Aorta (tissue), 5 donors: ENCODE data around the gene PTPRA. TPM values are rescaled to one million over a fixed set of nuclear protein-coding genes. Genes with fewer than 3 reads are reported as not detected.
"Not testable (repeated sequence)": the region's sequence is repeated elsewhere in the genome, so short reads cannot be mapped to it uniquely, and the experiment has no call there.

Source experiments
- ATAC-seq: fragments of 200-7000 bp; cut with Tn5 transposase; one replicate; pipeline ENCODE4 v1.9.1; 2022; ENCODE audit warnings: moderate library complexity; ENCODE audit not compliant: low FRiP score
- DNase-seq, 2 donors: peaks; one replicate each; pipeline ENCODE4 v3.0.0-alpha.2; 2020
- H3K27ac ChIP-seq, 2 donors: one replicate each; pipeline ENCODE4 v1.5.1; 2013; ENCODE audit warnings: low read length in 2 of 2, mild to moderate bottlenecking in 2 of 2, moderate library complexity in 2 of 2, control low read depth in 1 of 2, inconsistent platforms in 1 of 2, low read depth in 1 of 2
- H3K27me3 ChIP-seq, 2 donors: one replicate each; pipeline ENCODE4 v1.6.1; 2013; ENCODE audit warnings: control low read depth in 1 of 2, low read length in 1 of 2, mild to moderate bottlenecking in 1 of 2, moderate library complexity in 1 of 2; ENCODE audit not compliant: insufficient read depth in 2 of 2, control insufficient read depth in 1 of 2
- H3K36me3 ChIP-seq, 2 donors: one replicate each; pipeline ENCODE4 v1.6.1; 2013; ENCODE audit warnings: control low read depth in 1 of 2, low read length in 1 of 2, mild to moderate bottlenecking in 1 of 2; ENCODE audit not compliant: insufficient read depth in 2 of 2, control insufficient read depth in 1 of 2
- H3K4me1 ChIP-seq, 2 donors: one replicate each; pipeline ENCODE4 v1.6.1; 2013; ENCODE audit warnings: low read length in 2 of 2, control low read depth in 1 of 2, mild to moderate bottlenecking in 1 of 2, moderate library complexity in 1 of 2; ENCODE audit not compliant: insufficient read depth in 2 of 2, control insufficient read depth in 1 of 2
- H3K4me3 ChIP-seq, 2 donors: one replicate each; pipeline ENCODE4 v1.5.1; 2013; ENCODE audit warnings: low read length in 2 of 2, control low read depth in 1 of 2, mild to moderate bottlenecking in 1 of 2
- H3K9me3 ChIP-seq: one replicate; pipeline ENCODE4 v1.6.1; 2013; ENCODE audit warnings: mild to moderate bottlenecking, low read length; ENCODE audit not compliant: control insufficient read depth
- WGBS, 2 donors: extraction: QIAGEN DNeasy Blood & Tissue Kit; methylation state at CpG; one replicate each; pipeline ENCODE4 v1.1.7; 2013; 5-methylcytosine and 5-hydroxymethylcytosine counted together
- intact Hi-C, 2 donors: fragments of 100-400 bp; cut with DNase I; formaldehyde crosslinking; loops; one replicate each; pipeline versions ENCODE4 v1.14.2 to v1.15.0; 2022
- polyA plus RNA-seq, 2 donors: library from polyadenylated mRNA; stranded (reverse); fragments of 200-250 nt; gene quantifications; one replicate each; pipeline ENCODE4 v1.2.3, GENCODE V29; 2013
- total RNA-seq, 2 donors: library from RNA; stranded (reverse); fragmentation: NEBNext Ultra II Directional; extraction: Animal tissue kit (Norgen Biotek cat#: 25700); gene quantifications; one replicate each; pipeline ENCODE4 v1.2.1, GENCODE V29; 2021
- donor health status: healthy with polysubstance abuse.
- donor health status: Bipolar disorder and iron deficiency.
- donor health status: DM: no; HTN: no; CAD: no.
- donor health status: DM: no; HTN: no; CAD: no.
- donor health status: DM: yes; HTN: yes; CAD: no.

The PTPRA gene
- total and polyA plus RNA-seq, 4 donors = 15.9 to 69.7 (median 49.4) TPM

DNA sequence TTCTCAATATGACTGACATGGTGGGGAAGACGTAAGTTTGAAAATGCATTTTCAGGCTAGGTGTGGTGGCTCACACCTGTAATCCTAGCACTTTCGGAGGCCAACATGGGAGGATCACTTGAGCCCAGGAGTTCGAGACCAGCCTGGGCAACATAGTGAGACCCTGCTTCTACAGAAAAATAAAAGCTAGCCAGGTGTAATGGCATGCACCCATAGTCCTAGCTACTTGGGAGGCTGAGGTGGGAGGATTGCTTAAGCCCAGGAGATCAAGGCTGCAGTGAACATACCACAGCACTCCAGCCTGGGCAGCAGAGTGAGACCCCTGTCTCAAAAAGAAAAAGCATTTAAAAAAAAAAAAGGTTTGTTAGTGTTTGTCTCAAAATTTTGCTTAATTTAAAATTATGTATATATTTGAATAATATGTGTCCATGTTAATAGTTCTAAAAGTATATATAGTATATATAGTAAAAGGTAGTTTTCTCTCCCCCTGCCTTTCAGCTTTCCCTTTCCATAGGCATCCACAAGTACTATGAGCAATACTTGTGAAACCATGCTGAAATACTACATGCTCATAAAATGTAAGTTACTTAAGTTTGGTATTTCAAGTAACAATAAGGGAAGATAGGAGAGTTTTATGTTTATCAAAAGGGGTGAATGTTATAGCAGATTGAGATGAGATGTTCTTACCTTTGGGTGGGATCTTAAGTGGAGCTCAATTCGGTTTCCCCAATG lies 15.1 kb downstream of the PTPRA start:
- 95 to 96% methylated on average over 4 of the region's 4 CpGs for WGBS, 2 donors
- peaks cover 0 to 4% of the 10 kb centered on the region in 2 donors for H3K4me1 ChIP-seq
- DNase-seq = no peak

DNA sequence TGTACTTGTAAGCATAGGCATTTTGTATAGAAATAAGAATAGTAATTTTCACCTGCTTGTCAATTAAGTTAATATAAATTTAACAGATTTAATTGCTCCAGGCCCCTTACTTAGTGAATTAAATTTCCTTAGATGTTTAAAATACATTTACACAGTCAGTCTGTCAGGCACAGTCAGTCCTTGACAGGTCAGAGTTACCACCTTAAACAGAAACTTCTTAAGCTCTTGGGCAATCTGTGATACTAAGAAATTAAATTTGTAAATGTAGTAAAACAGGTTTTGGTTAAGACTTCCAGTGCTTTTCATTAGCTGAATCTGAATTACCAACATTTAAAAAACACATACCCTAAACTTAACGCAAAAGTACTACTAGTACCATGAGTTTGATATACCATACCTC lies 15.9 kb downstream of the PTPRA start:
- intact Hi-C loops = no loop called here

More for the DNA sequence above, 15.1 kb downstream of the PTPRA start:
- Histone ChIP-seq H3K4me3 (no peak overlapping the region), H3K27me3 (no peaks in the 10 kb centered on the region), H3K36me3 (no peaks in the 10 kb centered on the region), H3K27ac (no peak overlapping the region), H3K9me3 (no peaks in the 10 kb centered on the region)
- intact Hi-C loops = no loop called here
- no peak for ATAC-seq

GRCh38 chr20:2889797-2890196 lies 16.5 kb downstream of the PTPRA start:
- H3K4me1 ChIP-seq = peaks cover 0 to 4% of the 10 kb centered on the region in 2 donors
- 97% methylated on average over 3 of the region's 3 CpGs for WGBS, 2 donors
- intact Hi-C loops = no loop called here
- H3K4me3 ChIP-seq = no peak overlapping the region
- H3K27ac ChIP-seq = no peak overlapping the region
- H3K36me3 ChIP-seq = no peaks in the 10 kb centered on the region
- DNase-seq (no peak), ATAC-seq (no peak)
- no peaks in the 10 kb centered on the region for H3K9me3 ChIP-seq
- H3K27me3 ChIP-seq = no peaks in the 10 kb centered on the region

More for the DNA sequence above, 15.9 kb downstream of the PTPRA start:
- Histone ChIP-seq H3K27me3 (no peaks in the 10 kb centered on the region), H3K27ac (no peak overlapping the region), H3K4me1 (peaks cover 0 to 4% of the 10 kb centered on the region in 2 donors), H3K36me3 (no peaks in the 10 kb centered on the region), H3K4me3 (no peak overlapping the region), H3K9me3 (no peaks in the 10 kb centered on the region)
- 96 to 100% methylated on average over 1 of the region's 1 CpG for WGBS, 2 donors
- ATAC-seq = no peak
- no peak for DNase-seq

DNA sequence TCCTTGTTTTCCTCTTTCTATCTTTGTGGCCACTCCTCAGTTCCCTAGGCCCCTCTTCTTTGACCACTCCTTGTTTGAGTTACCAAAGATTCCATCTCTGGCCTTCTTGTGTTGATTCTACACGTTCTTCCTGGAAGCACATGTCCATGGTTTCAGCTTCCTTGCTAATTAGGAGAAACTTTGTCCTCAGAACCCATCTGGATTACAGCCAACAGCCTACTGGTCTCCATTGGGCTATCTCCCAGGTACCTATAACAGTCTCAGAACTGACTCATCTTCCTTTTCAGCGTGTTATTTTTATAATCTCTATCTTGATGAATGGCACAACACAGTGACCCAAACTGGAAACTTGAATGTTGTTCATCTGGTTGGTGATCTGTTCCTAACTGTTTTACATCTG lies 17.5 kb downstream of the PTPRA start:
- ATAC-seq (no peak), DNase-seq (no peak)
- Histone ChIP-seq H3K27me3 (no peaks in the 10 kb centered on the region), H3K27ac (no peak overlapping the region), H3K36me3 (no peaks in the 10 kb centered on the region), H3K9me3 (no peaks in the 10 kb centered on the region), H3K4me1 (peaks cover 0 to 4% of the 10 kb centered on the region in 2 donors), H3K4me3 (no peak overlapping the region)
- intact Hi-C loops = no loop called here
- WGBS, 2 donors = 74 to 81% methylated on average over 2 of the region's 2 CpGs

- Histone ChIP-seq H3K9me3 (no peaks in the 10 kb centered on the region), H3K4me3 (no peak overlapping the region), H3K27ac (no peak overlapping the region), H3K4me1 (peaks cover 0 to 4% of the 10 kb centered on the region in 2 donors), H3K27me3 (no peaks in the 10 kb centered on the region), H3K36me3 (no peaks in the 10 kb centered on the region)
- intact Hi-C loops = no loop called here
- no peak for ATAC-seq
- DNase-seq = no peak
- WGBS, 2 donors = 79 to 81% methylated on average over 2 of the region's 2 CpGs
These were observed 18.1 kb downstream of the PTPRA start for GRCh38 chr20:2891343-2891742.

- intact Hi-C loops = no loop called here
- ATAC-seq = no peak
- 80 to 98% methylated on average over 3 of the region's 3 CpGs for WGBS, 2 donors
These were observed 19.1 kb downstream of the PTPRA start for GRCh38 chr20:2892376-2892775.

GRCh38 chr20:2894221-2894620 lies 20.9 kb downstream of the PTPRA start:
- intact Hi-C loops = no loop called here
- H3K27me3 ChIP-seq = no peaks in the 10 kb centered on the region
- H3K9me3 ChIP-seq = no peaks in the 10 kb centered on the region
- 83 to 87% methylated on average over 2 of the region's 2 CpGs for WGBS, 2 donors
- no peak for ATAC-seq
- no peak for DNase-seq
- no peak overlapping the region for H3K4me3 ChIP-seq
- no peak overlapping the region for H3K27ac ChIP-seq
- H3K4me1 ChIP-seq = peaks cover 0 to 4% of the 10 kb centered on the region in 2 donors
- H3K36me3 ChIP-seq = no peaks in the 10 kb centered on the region

More at GRCh38 chr20:2892376-2892775, 19.1 kb downstream of the PTPRA start:
- Histone ChIP-seq H3K27me3 (no peaks in the 10 kb centered on the region), H3K4me3 (no peak overlapping the region), H3K36me3 (no peaks in the 10 kb centered on the region), H3K9me3 (no peaks in the 10 kb centered on the region), H3K27ac (no peak overlapping the region), H3K4me1 (peaks cover 0 to 4% of the 10 kb centered on the region in 2 donors)
- DNase-seq = no peak

GRCh38 chr20:2895154-2895553 lies 21.9 kb downstream of the PTPRA start:
- H3K27me3 ChIP-seq, intact Hi-C loops, H3K4me1 ChIP-seq, H3K4me3 ChIP-seq, ATAC-seq, H3K9me3 ChIP-seq, DNase-seq, H3K27ac ChIP-seq, H3K36me3 ChIP-seq: not testable (repeated sequence)
- 97% methylated on average over 3 of the region's 3 CpGs for WGBS, 2 donors

- H3K36me3 ChIP-seq = no peaks in the 10 kb centered on the region
- no peaks in the 10 kb centered on the region for H3K27me3 ChIP-seq
- WGBS, 2 donors = 95 to 97% methylated on average over 3 of the region's 3 CpGs
- ATAC-seq (no peak), DNase-seq (no peak)
- intact Hi-C loops = no loop called here
- no peak overlapping the region for H3K27ac ChIP-seq
- H3K9me3 ChIP-seq = no peaks in the 10 kb centered on the region
- peaks cover 0 to 4% of the 10 kb centered on the region in 2 donors for H3K4me1 ChIP-seq
- no peak overlapping the region for H3K4me3 ChIP-seq
These were observed 26.0 kb downstream of the PTPRA start for GRCh38 chr20:2899243-2899642.
